Measurements from ENCODE around the gene SPINT2.

GRCh38 chr19:38248421-38248820 lies 16.0 kb upstream of the SPINT2 start:
- TF ChIP-seq POLR2A (IDR thresholded peaks at IDR 0.05): no peak
- TF ChIP-seq, protein P1, sequence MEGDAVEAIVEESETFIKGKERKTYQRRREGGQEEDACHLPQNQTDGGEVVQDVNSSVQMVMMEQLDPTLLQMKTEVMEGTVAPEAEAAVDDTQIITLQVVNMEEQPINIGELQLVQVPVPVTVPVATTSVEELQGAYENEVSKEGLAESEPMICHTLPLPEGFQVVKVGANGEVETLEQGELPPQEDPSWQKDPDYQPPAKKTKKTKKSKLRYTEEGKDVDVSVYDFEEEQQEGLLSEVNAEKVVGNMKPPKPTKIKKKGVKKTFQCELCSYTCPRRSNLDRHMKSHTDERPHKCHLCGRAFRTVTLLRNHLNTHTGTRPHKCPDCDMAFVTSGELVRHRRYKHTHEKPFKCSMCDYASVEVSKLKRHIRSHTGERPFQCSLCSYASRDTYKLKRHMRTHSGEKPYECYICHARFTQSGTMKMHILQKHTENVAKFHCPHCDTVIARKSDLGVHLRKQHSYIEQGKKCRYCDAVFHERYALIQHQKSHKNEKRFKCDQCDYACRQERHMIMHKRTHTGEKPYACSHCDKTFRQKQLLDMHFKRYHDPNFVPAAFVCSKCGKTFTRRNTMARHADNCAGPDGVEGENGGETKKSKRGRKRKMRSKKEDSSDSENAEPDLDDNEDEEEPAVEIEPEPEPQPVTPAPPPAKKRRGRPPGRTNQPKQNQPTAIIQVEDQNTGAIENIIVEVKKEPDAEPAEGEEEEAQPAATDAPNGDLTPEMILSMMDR (IDR thresholded peaks at IDR 0.05): no peak
